ENCODE measurements around the gene PSME2. TPM values are rescaled to one million over a fixed set of nuclear protein-coding genes. Genes with fewer than 3 reads are reported as not detected.

Gene PSME2
- total RNA-seq, 1 donor from 2014 or later: 113 TPM

- DNase-seq (ENCODE audit: low spot score): no peak
Observed at GRCh38 chr14:24136684-24137528, 9.5 kb downstream of the PSME2 start.

GRCh38 chr14:24135834-24136683 lies 10.4 kb downstream of the PSME2 start, which contains the start of gene PSME1:
PSME1 (plus strand) TSS chr14:24136194; CDS start chr14:24136263, 69 bp downstream.
- peak; percentile 98 for DNase-seq (ENCODE audit: low spot score)

GRCh38 chr14:24135584-24135833 lies 10.9 kb downstream of the PSME2 start:
- no peak for DNase-seq (ENCODE audit: low spot score)

- no peak for DNase-seq (ENCODE audit: low spot score)
Observed at GRCh38 chr14:24133735-24134134, 12.7 kb downstream of the PSME2 start.

- no peak for DNase-seq (ENCODE audit: low spot score)
Observed at GRCh38 chr14:24132976-24133375, 13.4 kb downstream of the PSME2 start.

GRCh38 chr14:24132061-24132685 lies 14.2 kb downstream of the PSME2 start:
- peak; percentile 74 for DNase-seq (ENCODE audit: low spot score)

- no peak for DNase-seq (ENCODE audit: low spot score)
Observed at GRCh38 chr14:24131549-24131966, 14.9 kb downstream of the PSME2 start.

GRCh38 chr14:24130717-24131548 lies 15.5 kb downstream of the PSME2 start:
- DNase-seq (ENCODE audit: low spot score): no peak

GRCh38 chr14:24130380-24130716 lies 16.1 kb downstream of the PSME2 start, which contains the start of gene FITM1:
FITM1 (plus strand) TSS chr14:24130659; CDS start chr14:24131564, 905 bp downstream.
- DNase-seq (ENCODE audit: low spot score): no peak

- DNase-seq (ENCODE audit: low spot score): peak; percentile 22
Observed at GRCh38 chr14:24129410-24129998, 16.9 kb downstream of the PSME2 start.

- DNase-seq (ENCODE audit: low spot score): no peak
Observed at GRCh38 chr14:24127673-24128072, 18.7 kb downstream of the PSME2 start.

GRCh38 chr14:24126939-24127338 lies 19.5 kb downstream of the PSME2 start:
- no peak for DNase-seq (ENCODE audit: low spot score)

- no peak for DNase-seq (ENCODE audit: low spot score)
Observed at GRCh38 chr14:24123424-24124417, 22.7 kb downstream of the PSME2 start.

- no peak for DNase-seq (ENCODE audit: low spot score)
Observed at GRCh38 chr14:24122898-24123297, 23.5 kb downstream of the PSME2 start.

GRCh38 chr14:24122416-24122815 lies 24.0 kb downstream of the PSME2 start:
- no peak for DNase-seq (ENCODE audit: low spot score)

GRCh38 chr14:24121210-24121609 lies 25.2 kb downstream of the PSME2 start:
- DNase-seq (ENCODE audit: low spot score): no peak

GRCh38 chr14:24119691-24120090 lies 26.7 kb downstream of the PSME2 start:
- no peak for DNase-seq (ENCODE audit: low spot score)

- DNase-seq (ENCODE audit: low spot score): no peak
Observed at GRCh38 chr14:24117179-24117578, 29.2 kb downstream of the PSME2 start.

GRCh38 chr14:24116128-24116814 lies 30.1 kb downstream of the PSME2 start:
- DNase-seq (ENCODE audit: low spot score): no peak
